Measurements from ENCODE around the gene PSMD2. TPM values are rescaled to one million over a fixed set of nuclear protein-coding genes. Genes with fewer than 3 reads are reported as not detected.

Gene PSMD2
- total and polyA plus RNA-seq, 10 of the 15 experiments (the other 5 are each of a cell fraction or from before 2014, with no cell fraction given): 103 to 515 (median 197) TPM

GRCh38 chr3:184249412-184250166 lies 49.5 kb upstream of the PSMD2 start, which contains the start of gene EEF1AKMT4:
TSS of gene EEF1AKMT4 (plus strand) at chr3:184249672. CDS start at chr3:184249695, 23 bp downstream.
- peak; percentile 87 for DNase-seq (ENCODE audit: low read depth, low spot score)
- H3K27me3 ChIP-seq (replicated peaks in 1 of 2; ENCODE audit: control insufficient read depth in 2 of 2, insufficient read depth in 2 of 2, low read length in 1 of 2): no peaks in the 10 kb centered on the region
- peak within 1 kb of the TSS; percentile 98 for H3K9ac ChIP-seq (ENCODE audit: control insufficient read depth, insufficient read depth, low read length)
- H2AFZ ChIP-seq (ENCODE audit: control insufficient read depth, low read depth, low read length): peak within 1 kb of the TSS; percentile 99
- ChIA-PET SMC1A (ENCODE audit: uncharacterized antibody, unreplicated experiment) (interaction anchor here (0.6 to 1.2 kb wide), 7 partner anchors 20 to 354 kb away, joined by 3 to 6 read pairs (median 3); partner anchors contain the start of gene VWA5B2), RAD21 (ENCODE audit: unreplicated experiment) (interaction anchor here (1.0 to 1.2 kb wide), 5 partner anchors 22 to 365 kb away, joined by 3 to 17 read pairs (median 6); partner anchors contain the start of genes ABCC5, ABCF3 and PARL), POLR2A (no interaction called here), CTCF (interaction anchor here (0.7 to 7.1 kb wide), 21 partner anchors 9 to 669 kb away, joined by 3 to 69 read pairs (median 4); partner anchors contain the start of genes PARL and VWA5B2)
- H3K27ac ChIP-seq (ENCODE audit: control insufficient read depth, insufficient read depth): peak within 1 kb of the TSS; percentile 91
- no peaks in the 10 kb centered on the region for H4K20me1 ChIP-seq (ENCODE audit: control insufficient read depth, insufficient read depth)
- no peaks in the 10 kb centered on the region for H3K9me3 ChIP-seq (replicated peaks; ENCODE audit: control insufficient read depth, insufficient read depth, low read length)
- H3K4me1 ChIP-seq (ENCODE audit: control insufficient read depth, insufficient read depth, low read length): no peaks in the 10 kb centered on the region
- peaks cover 2 to 6% of the 10 kb centered on the region in 2 experiments; a peak in 3 of 4 replicates for H3K36me3 ChIP-seq (ENCODE audit: control insufficient read depth in 2 of 2, insufficient read depth in 2 of 2, low read length in 1 of 2)
- ATAC-seq: peak; percentile 96
- intact Hi-C loops (cut with micrococcal nuclease; ENCODE audit: unreplicated experiment) (loop anchor here (1.0 to 10.0 kb wide), 5 partner anchors 48 to 354 kb away; partner anchors contain the start of genes ABCC5, ABCF3, EIF2B5 and PSMD2), in situ Hi-C loops (cut with MboI) (loop anchor here (5.0 kb wide), 1 partner anchor 362 kb away; no protein-coding TSS in a partner anchor)
- H3K4me2 ChIP-seq (ENCODE audit: control insufficient read depth, insufficient read depth): peak within 1 kb of the TSS; percentile 100
- peak within 1 kb of the TSS; percentile 82 for H3K4me3 ChIP-seq
- peak; percentile 95 for FAIRE-seq
- H3K79me2 ChIP-seq (ENCODE audit: control insufficient read depth, insufficient read depth, low read length): peaks cover 17% of the 10 kb centered on the region
- under 1% methylated on average over 54 of the region's 54 CpGs for WGBS (ENCODE audit: insufficient coverage, insufficient replicate concordance, low lambda C conversion rate, missing lambda C conversion rate)
- BruUV-seq (replicated peaks): TSS peak; percentile 71
- TF ChIP-seq PAX5 (IDR thresholded peaks at IDR 0.05; ENCODE audit: borderline replicate concordance, low read depth, low read length) (peak; percentile 99), NKRF (conservative IDR thresholded peaks at IDR 0.05) (peak; percentile 88), GABPA (IDR thresholded peaks at IDR 0.05; ENCODE audit: low read depth) (peak; percentile 89), ZBED1 (IDR thresholded peaks at IDR 0.05; ENCODE audit: borderline replicate concordance) (no peak), MTA3 (IDR thresholded peaks at IDR 0.05; ENCODE audit: borderline replicate concordance, low read length) (no peak), SREBF1 (IDR thresholded peaks at IDR 0.05; ENCODE audit: low read length) (no peak), SIX5 (IDR thresholded peaks at IDR 0.05; ENCODE audit: low read depth, low read length, severe bottlenecking) (peak; percentile 18), NR2C1 (IDR thresholded peaks at IDR 0.05) (no peak), CBX3 (IDR thresholded peaks at IDR 0.05; ENCODE audit: borderline replicate concordance, low read depth) (no peak), SMC3 (IDR thresholded peaks at IDR 0.05; ENCODE audit: borderline replicate concordance, low read length) (no peak), GATAD2B (conservative IDR thresholded peaks at IDR 0.05; ENCODE audit: low read depth) (peak; percentile 52), JUNB (IDR thresholded peaks at IDR 0.05) (no peak), CHD2 (IDR thresholded peaks at IDR 0.05; ENCODE audit: borderline replicate concordance, low read depth, low read length) (0 out of 2 replicates have a peak, but pooled peaks have one; percentile 17), EP300 (IDR thresholded peaks at IDR 0.05; ENCODE audit: borderline replicate concordance in 1 of 2, control insufficient read depth in 1 of 2, low read depth in 2 of 2, low read length in 2 of 2) (no peak), YY1 (IDR thresholded peaks at IDR 0.05; ENCODE audit: low read depth, low read length) (peak; percentile 89), RELB (IDR thresholded peaks at IDR 0.05; ENCODE audit: low read depth) (no peak), SIN3A (IDR thresholded peaks at IDR 0.05; ENCODE audit: low read depth, low read length) (peak; percentile 97), HCFC1 (IDR thresholded peaks at IDR 0.05; ENCODE audit: low read length) (peak; percentile 62), NFYB (IDR thresholded peaks at IDR 0.05; ENCODE audit: insufficient read depth, low read depth, low read length) (peak; percentile 59; the same call in 1 of the 2 replicates), ZNF207 (IDR thresholded peaks at IDR 0.05; ENCODE audit: borderline replicate concordance) (no peak), MAX (IDR thresholded peaks at IDR 0.05; ENCODE audit: low read depth, low read length) (peak; percentile 99)

Data from GM12878 (cell line).